Panc1 (cell line): Measurements from ENCODE around the gene TCP11L2. TPM values are rescaled to one million over a fixed set of nuclear protein-coding genes. Genes with fewer than 3 reads are reported as not detected.

Source experiments
- ATAC-seq: fragments of 200-7000 bp; cut with Tn5 transposase; 2 replicates; pipeline ENCODE4 v1.9.1; 2020; ENCODE audit warnings: mild to moderate bottlenecking, moderate library complexity
- BruUV-seq: library from RNA; stranded (reverse); fragments of 400-500 nt; replicated peaks from 2 replicates; lab custom pipeline; 2021; lab: Mats Ljungman, UMichigan
- CTCF ChIA-PET: fragments of 300-600 bp; sonication (Branson Sonifier 250); formaldehyde crosslinking; loops from one replicate; lab custom pipeline; 2022; ENCODE audit warnings: antibody characterized with exemption; lab: Charles Lee
- POLR2A ChIA-PET: fragments of 300-600 bp; sonication (Branson Sonifier 250); formaldehyde crosslinking; loops from one replicate; lab custom pipeline; 2022; ENCODE audit warnings: antibody characterized with exemption; lab: Charles Lee
- DNase-seq: peaks from one replicate; pipeline ENCODE4 v3.0.0-alpha.2; 2010; ENCODE audit warnings: low read depth, low spot score
- H3K27ac ChIP-seq: 2 replicates; pipeline ENCODE4 v1.5.1; 2011; ENCODE audit warnings: mild to moderate bottlenecking, low read length, inconsistent platforms
- H3K27me3 ChIP-seq: fragments of 200-500 bp; sonication (Bioruptor generic); 2 replicates; pipeline ENCODE4 v1.6.0; 2014; ENCODE audit warnings: low read length, inconsistent platforms; ENCODE audit not compliant: control insufficient read depth, insufficient read depth
- H3K36me3 ChIP-seq: fragments of 200-500 bp; sonication (Bioruptor generic); 2 replicates; pipeline ENCODE4 v1.5.1; 2014; ENCODE audit warnings: inconsistent platforms, mild to moderate bottlenecking, low read length, moderate library complexity; ENCODE audit not compliant: control insufficient read depth, insufficient read depth
- H3K4me1 ChIP-seq: 2 replicates; pipeline ENCODE4 v1.5.1; 2011; ENCODE audit warnings: inconsistent platforms, mild to moderate bottlenecking, low read length, moderate library complexity; ENCODE audit not compliant: control insufficient read depth, insufficient read depth
- H3K4me3 ChIP-seq, 2 experiments: 2 replicates each; pipeline ENCODE4 v1.5.1; 2011 to 2012; ENCODE audit warnings: low read depth in 2 of 2, low read length in 2 of 2, mild to moderate bottlenecking in 2 of 2, inconsistent platforms in 1 of 2, moderate library complexity in 1 of 2
- H3K9me3 ChIP-seq: fragments of 200-500 bp; sonication (Bioruptor generic); 2 replicates; pipeline ENCODE4 v1.5.1; 2014; ENCODE audit warnings: low read depth, mild to moderate bottlenecking, inconsistent platforms, low read length, moderate library complexity; ENCODE audit not compliant: control insufficient read depth, insufficient read depth
- CTCF ChIP-seq: fragments of 450-650 bp; IDR thresholded peaks from 2 replicates; pipeline ENCODE4 v1.5.1; 2017; ENCODE audit warnings: mild to moderate bottlenecking
- POLR2AphosphoS5 ChIP-seq: IDR thresholded peaks from 2 replicates; pipeline ENCODE4 v1.6.1; 2012; ENCODE audit warnings: mild to moderate bottlenecking, low read depth, low read length, moderate library complexity
- REST ChIP-seq, 2 experiments: IDR thresholded peaks; 2 replicates each; pipeline ENCODE4 v1.6.1; 2011 to 2012; ENCODE audit warnings: low read depth in 2 of 2, control low read depth in 1 of 2, low read length in 1 of 2, mild to moderate bottlenecking in 1 of 2, moderate library complexity in 1 of 2; ENCODE audit not compliant: insufficient read depth in 1 of 2
- SIN3A ChIP-seq: IDR thresholded peaks from 2 replicates; pipeline ENCODE4 v1.6.1; 2012; ENCODE audit warnings: low read depth, mild to moderate bottlenecking, low read length, moderate library complexity, borderline replicate concordance; ENCODE audit not compliant: insufficient read depth
- TCF7L2 ChIP-seq: IDR thresholded peaks from 2 replicates; pipeline ENCODE4 v1.6.1; 2011; ENCODE audit warnings: mild to moderate bottlenecking, low read depth, low read length, inconsistent platforms
- in situ Hi-C: cut with HindIII; loops from 2 replicates; pipeline ENCODE4 v1.10.0; 2016; ENCODE audit warnings: low sequenced_read_pairs, low pct_unique_long_range_greater_than_20kb
- intact Hi-C: fragments of 100-400 bp; cut with micrococcal nuclease; formaldehyde crosslinking; loops from one replicate; pipeline ENCODE4 v1.10.0; 2022; ENCODE audit not compliant: unreplicated experiment
- total RNA-seq: library from RNA; stranded (reverse); gene quantifications from one replicate; pipeline ENCODE4 v1.2.1, GENCODE V29; 2021; ENCODE audit not compliant: unreplicated experiment

The TCP11L2 gene
- total RNA-seq, 1 experiment from 2014 or later, result 3.5 TPM

- no peaks in the 10 kb centered on the region for H3K4me1 ChIP-seq
- intact Hi-C loops, result no loop called here
- no peaks in the 10 kb centered on the region for H3K9me3 ChIP-seq
- ChIA-PET CTCF (no interaction called here), POLR2A (no interaction called here)
- H3K36me3 ChIP-seq, result no peaks in the 10 kb centered on the region
- BruUV-seq, result no TSS peak
- no peak overlapping the region for H3K27ac ChIP-seq
- TF ChIP-seq REST (IDR thresholded peaks at IDR 0.05; ENCODE audit: insufficient read depth in 1 of 2, low read depth in 2 of 2, low read length in 1 of 2) (no peak), CTCF (no peak), SIN3A (no peak), TCF7L2 (no peak), POLR2AphosphoS5 (no peak)
- no peak for DNase-seq
- H3K27me3 ChIP-seq, result peaks cover 8% of the 10 kb centered on the region
- in situ Hi-C loops, result no loop called here
- no peak overlapping the region for H3K4me3 ChIP-seq
- no peak for ATAC-seq
Measured at GRCh38 chr12:106307181-106307580, 4.6 kb downstream of the TCP11L2 start.

- DNase-seq (no peak), ATAC-seq (no peak)
- POLR2A ChIA-PET, result no interaction called here
- intact Hi-C loops (no loop called here), in situ Hi-C loops (no loop called here)
- Histone ChIP-seq H3K27me3 (peaks cover 8% of the 10 kb centered on the region), H3K4me3 (no peak overlapping the region), H3K27ac (no peak overlapping the region), H3K9me3 (no peaks in the 10 kb centered on the region), H3K4me1 (no peaks in the 10 kb centered on the region), H3K36me3 (no peaks in the 10 kb centered on the region)
- CTCF ChIA-PET, result no interaction called here
- TF ChIP-seq POLR2AphosphoS5 (no peak), CTCF (no peak), TCF7L2 (no peak), REST (IDR thresholded peaks at IDR 0.05; ENCODE audit: insufficient read depth in 1 of 2, low read depth in 2 of 2, low read length in 1 of 2) (no peak), SIN3A (no peak)
- BruUV-seq, result no TSS peak
Measured at GRCh38 chr12:106308121-106308520, 5.6 kb downstream of the TCP11L2 start.
